Measurements from ENCODE around the gene IQCC. TPM values are rescaled to one million over a fixed set of nuclear protein-coding genes. Genes with fewer than 3 reads are reported as not detected.

The IQCC gene
- polyA plus RNA-seq, 1 donor from 2014 or later: 7.5 TPM

GRCh38 chr1:32250893-32251716 is 45.6 kb downstream of the IQCC start, which contains the start of gene LCK:
TSS of gene LCK (plus strand) at chr1:32251265. CDS start at chr1:32274330, 23,065 bp downstream.
- Histone ChIP-seq H2AFZ (ENCODE audit: low read depth, low read length) (no peak within 1 kb of the TSS), H3K4me2 (ENCODE audit: low read length) (no peak within 1 kb of the TSS), H3K9ac (ENCODE audit: low read length) (no peak within 1 kb of the TSS)

GRCh38 chr1:32255072-32256071 is 49.9 kb downstream of the IQCC start:
- H3K79me2 ChIP-seq (replicated peaks; ENCODE audit: insufficient read depth, low read length): no peaks in the 10 kb centered on the region
- no peak overlapping the region for H3K4me2 ChIP-seq (ENCODE audit: low read length)
- no peak overlapping the region for H3K27ac ChIP-seq (ENCODE audit: low read length)
- H4K20me1 ChIP-seq (ENCODE audit: insufficient read depth): no peaks in the 10 kb centered on the region
- H3K9me2 ChIP-seq (ENCODE audit: insufficient read depth, low read length): no peaks in the 10 kb centered on the region
- no peak overlapping the region for H3K9ac ChIP-seq (ENCODE audit: low read length)
- no peaks in the 10 kb centered on the region for H3K27me3 ChIP-seq (ENCODE audit: insufficient read depth, low read depth, low read length)
- no peaks in the 10 kb centered on the region for H3K36me3 ChIP-seq (ENCODE audit: insufficient read depth, low read length)
- no peak for TF ChIP-seq MXI1 (conservative IDR thresholded peaks at IDR 0.05; ENCODE audit: poor library complexity, severe bottlenecking)
- H3K9me3 ChIP-seq (ENCODE audit: low read length): no peaks in the 10 kb centered on the region
- H2AFZ ChIP-seq (ENCODE audit: low read depth, low read length): no peak overlapping the region
- no peaks in the 10 kb centered on the region for H3F3A ChIP-seq (ENCODE audit: insufficient read depth, low read length, poor library complexity, severe bottlenecking)
- no peak overlapping the region for H3K4me3 ChIP-seq (ENCODE audit: low read length)

More at GRCh38 chr1:32250893-32251716, 45.6 kb downstream of the IQCC start, which contains the start of gene LCK:
- no peak within 1 kb of the TSS for H3K4me3 ChIP-seq (ENCODE audit: low read length)
- H3K27ac ChIP-seq (ENCODE audit: low read length): no peak within 1 kb of the TSS
- TF ChIP-seq MXI1 (conservative IDR thresholded peaks at IDR 0.05; ENCODE audit: poor library complexity, severe bottlenecking): no peak
- H3K9me2 ChIP-seq (ENCODE audit: insufficient read depth, low read length): no peaks in the 10 kb centered on the region
- H4K20me1 ChIP-seq (ENCODE audit: insufficient read depth): no peaks in the 10 kb centered on the region
- no peaks in the 10 kb centered on the region for H3F3A ChIP-seq (ENCODE audit: insufficient read depth, low read length, poor library complexity, severe bottlenecking)
- no peaks in the 10 kb centered on the region for H3K9me3 ChIP-seq (ENCODE audit: low read length)
- H3K79me2 ChIP-seq (replicated peaks; ENCODE audit: insufficient read depth, low read length): no peaks in the 10 kb centered on the region
- no peaks in the 10 kb centered on the region for H3K27me3 ChIP-seq (ENCODE audit: insufficient read depth, low read depth, low read length)
- H3K36me3 ChIP-seq (ENCODE audit: insufficient read depth, low read length): no peaks in the 10 kb centered on the region

DNA sequence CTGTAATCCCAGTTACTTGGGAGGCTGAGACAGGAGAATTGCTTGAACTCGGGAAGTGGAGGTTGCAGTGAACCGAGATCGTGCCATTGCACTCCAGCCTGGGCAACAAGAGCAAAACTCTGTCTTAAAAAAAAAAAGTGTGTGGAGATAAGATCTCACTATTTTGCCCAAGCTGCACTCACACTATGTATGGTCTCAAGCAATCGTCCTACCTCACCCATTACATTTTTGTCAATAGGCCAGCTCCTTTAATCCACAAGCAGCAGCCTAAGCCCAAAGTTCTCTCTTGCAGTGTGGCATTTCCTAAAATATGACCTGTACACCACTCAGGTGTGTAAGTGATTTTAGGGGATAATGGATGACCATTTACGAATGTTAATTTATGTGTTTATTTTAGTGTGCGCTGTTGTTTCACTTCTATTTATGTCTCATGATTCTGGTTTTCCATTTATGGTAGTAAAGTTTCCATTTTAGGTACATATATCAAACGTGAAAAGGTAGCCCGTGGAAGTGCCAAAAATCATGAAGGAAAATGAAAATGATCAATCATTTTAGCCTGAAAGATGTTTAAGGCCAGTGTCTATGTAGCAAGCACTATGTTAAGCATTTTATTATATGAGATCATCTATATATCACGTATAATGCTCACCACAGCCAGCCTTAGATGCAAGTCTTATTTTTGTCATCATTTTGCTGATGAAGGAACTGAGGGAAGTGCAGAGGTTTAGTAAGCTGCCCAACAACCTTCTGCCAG is 51.2 kb downstream of the IQCC start:
- Histone ChIP-seq H2AFZ (ENCODE audit: low read depth, low read length) (no peak overlapping the region), H3K4me3 (ENCODE audit: low read length) (no peak overlapping the region), H3K9me3 (ENCODE audit: low read length) (no peaks in the 10 kb centered on the region), H3K9ac (ENCODE audit: low read length) (no peak overlapping the region), H3K27me3 (ENCODE audit: insufficient read depth, low read depth, low read length) (no peaks in the 10 kb centered on the region), H3F3A (ENCODE audit: insufficient read depth, low read length, poor library complexity, severe bottlenecking) (no peaks in the 10 kb centered on the region), H3K4me2 (ENCODE audit: low read length) (no peak overlapping the region), H3K36me3 (ENCODE audit: insufficient read depth, low read length) (no peaks in the 10 kb centered on the region), H3K9me2 (ENCODE audit: insufficient read depth, low read length) (no peaks in the 10 kb centered on the region), H3K79me2 (replicated peaks; ENCODE audit: insufficient read depth, low read length) (no peaks in the 10 kb centered on the region), H4K20me1 (ENCODE audit: insufficient read depth) (no peaks in the 10 kb centered on the region), H3K27ac (ENCODE audit: low read length) (no peak overlapping the region)
- no peak for TF ChIP-seq POLR2AphosphoS5 (IDR thresholded peaks at IDR 0.05)
- no peak for TF ChIP-seq SMC3 (conservative IDR thresholded peaks at IDR 0.05; ENCODE audit: poor library complexity)
- no peak for TF ChIP-seq EZH2 (IDR thresholded peaks at IDR 0.05; ENCODE audit: borderline replicate concordance, insufficient read depth, low read length, poor library complexity, severe bottlenecking)
- TF ChIP-seq, protein P1, sequence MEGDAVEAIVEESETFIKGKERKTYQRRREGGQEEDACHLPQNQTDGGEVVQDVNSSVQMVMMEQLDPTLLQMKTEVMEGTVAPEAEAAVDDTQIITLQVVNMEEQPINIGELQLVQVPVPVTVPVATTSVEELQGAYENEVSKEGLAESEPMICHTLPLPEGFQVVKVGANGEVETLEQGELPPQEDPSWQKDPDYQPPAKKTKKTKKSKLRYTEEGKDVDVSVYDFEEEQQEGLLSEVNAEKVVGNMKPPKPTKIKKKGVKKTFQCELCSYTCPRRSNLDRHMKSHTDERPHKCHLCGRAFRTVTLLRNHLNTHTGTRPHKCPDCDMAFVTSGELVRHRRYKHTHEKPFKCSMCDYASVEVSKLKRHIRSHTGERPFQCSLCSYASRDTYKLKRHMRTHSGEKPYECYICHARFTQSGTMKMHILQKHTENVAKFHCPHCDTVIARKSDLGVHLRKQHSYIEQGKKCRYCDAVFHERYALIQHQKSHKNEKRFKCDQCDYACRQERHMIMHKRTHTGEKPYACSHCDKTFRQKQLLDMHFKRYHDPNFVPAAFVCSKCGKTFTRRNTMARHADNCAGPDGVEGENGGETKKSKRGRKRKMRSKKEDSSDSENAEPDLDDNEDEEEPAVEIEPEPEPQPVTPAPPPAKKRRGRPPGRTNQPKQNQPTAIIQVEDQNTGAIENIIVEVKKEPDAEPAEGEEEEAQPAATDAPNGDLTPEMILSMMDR (IDR thresholded peaks at IDR 0.05; ENCODE audit: poor library complexity, severe bottlenecking): no peak
- TF ChIP-seq MXI1 (conservative IDR thresholded peaks at IDR 0.05; ENCODE audit: poor library complexity, severe bottlenecking): no peak
- no peak for TF ChIP-seq TAF1 (IDR thresholded peaks at IDR 0.05; ENCODE audit: low read depth)
- TF ChIP-seq, protein P2, sequence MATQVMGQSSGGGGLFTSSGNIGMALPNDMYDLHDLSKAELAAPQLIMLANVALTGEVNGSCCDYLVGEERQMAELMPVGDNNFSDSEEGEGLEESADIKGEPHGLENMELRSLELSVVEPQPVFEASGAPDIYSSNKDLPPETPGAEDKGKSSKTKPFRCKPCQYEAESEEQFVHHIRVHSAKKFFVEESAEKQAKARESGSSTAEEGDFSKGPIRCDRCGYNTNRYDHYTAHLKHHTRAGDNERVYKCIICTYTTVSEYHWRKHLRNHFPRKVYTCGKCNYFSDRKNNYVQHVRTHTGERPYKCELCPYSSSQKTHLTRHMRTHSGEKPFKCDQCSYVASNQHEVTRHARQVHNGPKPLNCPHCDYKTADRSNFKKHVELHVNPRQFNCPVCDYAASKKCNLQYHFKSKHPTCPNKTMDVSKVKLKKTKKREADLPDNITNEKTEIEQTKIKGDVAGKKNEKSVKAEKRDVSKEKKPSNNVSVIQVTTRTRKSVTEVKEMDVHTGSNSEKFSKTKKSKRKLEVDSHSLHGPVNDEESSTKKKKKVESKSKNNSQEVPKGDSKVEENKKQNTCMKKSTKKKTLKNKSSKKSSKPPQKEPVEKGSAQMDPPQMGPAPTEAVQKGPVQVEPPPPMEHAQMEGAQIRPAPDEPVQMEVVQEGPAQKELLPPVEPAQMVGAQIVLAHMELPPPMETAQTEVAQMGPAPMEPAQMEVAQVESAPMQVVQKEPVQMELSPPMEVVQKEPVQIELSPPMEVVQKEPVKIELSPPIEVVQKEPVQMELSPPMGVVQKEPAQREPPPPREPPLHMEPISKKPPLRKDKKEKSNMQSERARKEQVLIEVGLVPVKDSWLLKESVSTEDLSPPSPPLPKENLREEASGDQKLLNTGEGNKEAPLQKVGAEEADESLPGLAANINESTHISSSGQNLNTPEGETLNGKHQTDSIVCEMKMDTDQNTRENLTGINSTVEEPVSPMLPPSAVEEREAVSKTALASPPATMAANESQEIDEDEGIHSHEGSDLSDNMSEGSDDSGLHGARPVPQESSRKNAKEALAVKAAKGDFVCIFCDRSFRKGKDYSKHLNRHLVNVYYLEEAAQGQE (IDR thresholded peaks at IDR 0.05; ENCODE audit: borderline replicate concordance): no peak
- TF ChIP-seq EP300 (conservative IDR thresholded peaks at IDR 0.05; ENCODE audit: poor library complexity, severe bottlenecking): no peak
- TF ChIP-seq RAD21 (conservative IDR thresholded peaks at IDR 0.05): no peak
